Eye (tissue), 1 donor: ENCODE measurements around the gene TRMT5.

Experiments used
- DNase-seq: peaks from one replicate; pipeline ENCODE4 v3.0.0-alpha.2; 2015

The TRMT5 gene

GRCh38 chr14:60980811-60981632, at the start of gene TRMT5, which contains the start of gene SLC38A6:
TRMT5 (minus strand) TSS chr14:60981079; CDS start chr14:60980973, 106 bp downstream.
SLC38A6 (plus strand) TSS chr14:60981245; CDS start chr14:60981278, 33 bp downstream.
- DNase-seq: peak; percentile 98

- no peak for DNase-seq
These were observed 45.6 kb upstream of the TRMT5 start for GRCh38 chr14:61026526-61026925.

- DNase-seq: peak; percentile 84
These were observed 44.7 kb upstream of the TRMT5 start for GRCh38 chr14:61025251-61026223.

- DNase-seq: no peak
These were observed 38.7 kb upstream of the TRMT5 start for GRCh38 chr14:61019537-61019936.

GRCh38 chr14:61003571-61003970, 22.7 kb upstream of the TRMT5 start:
- no peak for DNase-seq

GRCh38 chr14:60999536-60999935, 18.7 kb upstream of the TRMT5 start:
- no peak for DNase-seq

GRCh38 chr14:60998617-60999016, 17.7 kb upstream of the TRMT5 start:
- DNase-seq: no peak

GRCh38 chr14:60989599-60989998, 8.7 kb upstream of the TRMT5 start:
- DNase-seq: no peak

- DNase-seq: no peak
These were observed 5.6 kb upstream of the TRMT5 start for GRCh38 chr14:60986500-60986899.

GRCh38 chr14:60984196-60984595, 3.3 kb upstream of the TRMT5 start:
- no peak for DNase-seq

- peak; percentile 29 for DNase-seq
These were observed 965 bp upstream of the TRMT5 start for GRCh38 chr14:60981633-60982455.

GRCh38 chr14:60977847-60978246, 3.0 kb downstream of the TRMT5 start:
- DNase-seq: no peak

- no peak for DNase-seq
These were observed 5.3 kb downstream of the TRMT5 start for GRCh38 chr14:60975551-60975950.

- no peak for DNase-seq
These were observed 6.7 kb downstream of the TRMT5 start for GRCh38 chr14:60974090-60974651.

- DNase-seq: no peak
These were observed 7.8 kb downstream of the TRMT5 start for GRCh38 chr14:60973070-60973469.

GRCh38 chr14:60972295-60972694, 8.6 kb downstream of the TRMT5 start:
- DNase-seq: no peak

GRCh38 chr14:60971271-60971670, 9.6 kb downstream of the TRMT5 start:
- DNase-seq: no peak

- no peak for DNase-seq
These were observed 10.7 kb downstream of the TRMT5 start for GRCh38 chr14:60970146-60970545.

- no peak for DNase-seq
These were observed 12.2 kb downstream of the TRMT5 start for GRCh38 chr14:60968671-60969070.

- DNase-seq: no peak
These were observed 12.8 kb downstream of the TRMT5 start for GRCh38 chr14:60968099-60968498.

GRCh38 chr14:60965402-60965801, 15.5 kb downstream of the TRMT5 start:
- no peak for DNase-seq

GRCh38 chr14:60964904-60965303, 16.0 kb downstream of the TRMT5 start:
- no peak for DNase-seq
